ENCODE measurements around the gene MYO1F.
"Not testable (repeated sequence)": the region's sequence is repeated elsewhere in the genome, so short reads cannot be mapped to it uniquely, and the experiment has no call there.

The MYO1F gene

GRCh38 chr19:8558325-8558724, 18.9 kb downstream of the MYO1F start:
- Histone ChIP-seq H3K4me1 (ENCODE audit: control insufficient read depth, insufficient read depth, low read depth, low read length) (peaks cover 4% of the 10 kb centered on the region), H3K9ac (ENCODE audit: low read length) (no peak overlapping the region), H3K9me3 (ENCODE audit: control insufficient read depth, low read length) (no peaks in the 10 kb centered on the region), H3K36me3 (ENCODE audit: control insufficient read depth in 1 of 2, insufficient read depth in 2 of 2, low read depth in 1 of 2, low read length in 2 of 2) (no peaks in the 10 kb centered on the region), H4K91ac (ENCODE audit: low read length) (no peak overlapping the region), H3K4me2 (ENCODE audit: low read length, poor library complexity, severe bottlenecking) (no peak overlapping the region), H3K18ac (ENCODE audit: low read depth in 1 of 2, low read length in 2 of 2) (no peak overlapping the region), H3K27me3 (ENCODE audit: control insufficient read depth in 1 of 2, insufficient read depth in 1 of 2, low read length in 2 of 2) (peaks cover 0 to 3% of the 10 kb centered on the region in 2 experiments), H3K27ac (ENCODE audit: low read length, poor library complexity, severe bottlenecking) (no peak overlapping the region), H3K4ac (ENCODE audit: low read depth in 1 of 2, low read length in 2 of 2) (no peak overlapping the region), H3K23ac (ENCODE audit: low read length in 2 of 2) (no peak overlapping the region), H2BK15ac (ENCODE audit: low read depth, poor library complexity, severe bottlenecking) (no peak overlapping the region), H4K8ac (ENCODE audit: low read length) (no peak overlapping the region), H3K14ac (ENCODE audit: low read length in 2 of 2) (no peak overlapping the region), H2AK5ac (ENCODE audit: low read length, severe bottlenecking) (no peak overlapping the region), H3K79me1 (replicated peaks; ENCODE audit: low read length, poor library complexity, severe bottlenecking) (no peaks in the 10 kb centered on the region), H2BK120ac (ENCODE audit: low read depth, low read length) (no peak overlapping the region), H3K4me3 (ENCODE audit: insufficient read depth in 1 of 2, low read depth in 1 of 2, low read length in 2 of 2) (no peak overlapping the region), H2BK5ac (ENCODE audit: low read depth, low read length, poor library complexity, severe bottlenecking) (no peak overlapping the region), H2BK12ac (ENCODE audit: low read length in 2 of 2) (no peak overlapping the region), H2AFZ (ENCODE audit: low read depth, low read length) (no peak overlapping the region)
- no peak for DNase-seq
- 94% methylated on average over 2 of the region's 2 CpGs for WGBS

- Histone ChIP-seq H2BK12ac (ENCODE audit: low read length in 2 of 2) (no peak overlapping the region), H3K4me3 (ENCODE audit: insufficient read depth in 1 of 2, low read depth in 1 of 2, low read length in 2 of 2) (no peak overlapping the region), H3K4me1 (ENCODE audit: control insufficient read depth, insufficient read depth, low read depth, low read length) (peaks cover 4% of the 10 kb centered on the region), H4K8ac (ENCODE audit: low read length) (no peak overlapping the region), H4K91ac (ENCODE audit: low read length) (no peak overlapping the region), H3K23ac (ENCODE audit: low read length in 2 of 2) (no peak overlapping the region), H3K4me2 (ENCODE audit: low read length, poor library complexity, severe bottlenecking) (no peak overlapping the region), H2AK5ac (ENCODE audit: low read length, severe bottlenecking) (no peak overlapping the region), H3K27ac (ENCODE audit: low read length, poor library complexity, severe bottlenecking) (no peak overlapping the region), H2AFZ (ENCODE audit: low read depth, low read length) (no peak overlapping the region), H3K9ac (ENCODE audit: low read length) (no peak overlapping the region), H3K18ac (ENCODE audit: low read depth in 1 of 2, low read length in 2 of 2) (no peak overlapping the region), H2BK5ac (ENCODE audit: low read depth, low read length, poor library complexity, severe bottlenecking) (no peak overlapping the region), H2BK120ac (ENCODE audit: low read depth, low read length) (no peak overlapping the region), H3K14ac (ENCODE audit: low read length in 2 of 2) (no peak overlapping the region), H2BK15ac (ENCODE audit: low read depth, poor library complexity, severe bottlenecking) (no peak overlapping the region), H3K27me3 (ENCODE audit: control insufficient read depth in 1 of 2, insufficient read depth in 1 of 2, low read length in 2 of 2) (peaks cover 0 to 3% of the 10 kb centered on the region in 2 experiments), H3K79me1 (replicated peaks; ENCODE audit: low read length, poor library complexity, severe bottlenecking) (no peaks in the 10 kb centered on the region), H3K9me3 (ENCODE audit: control insufficient read depth, low read length) (no peaks in the 10 kb centered on the region), H3K36me3 (ENCODE audit: control insufficient read depth in 1 of 2, insufficient read depth in 2 of 2, low read depth in 1 of 2, low read length in 2 of 2) (no peaks in the 10 kb centered on the region), H3K4ac (ENCODE audit: low read depth in 1 of 2, low read length in 2 of 2) (no peak overlapping the region)
- no peak for DNase-seq
- WGBS = 82% methylated on average over 6 of the region's 6 CpGs
Observed at GRCh38 chr19:8557642-8558238, 19.5 kb downstream of the MYO1F start.

GRCh38 chr19:8553729-8554128, 23.5 kb downstream of the MYO1F start:
- not testable (repeated sequence) for H3K23ac ChIP-seq (ENCODE audit: low read length in 2 of 2); H2BK15ac ChIP-seq (ENCODE audit: low read depth, poor library complexity, severe bottlenecking); H2BK120ac ChIP-seq (ENCODE audit: low read depth, low read length); H2BK5ac ChIP-seq (ENCODE audit: low read depth, low read length, poor library complexity, severe bottlenecking); H3K79me1 ChIP-seq (replicated peaks; ENCODE audit: low read length, poor library complexity, severe bottlenecking); H3K18ac ChIP-seq (ENCODE audit: low read depth in 1 of 2, low read length in 2 of 2); H4K8ac ChIP-seq (ENCODE audit: low read length); H3K27ac ChIP-seq (ENCODE audit: low read length, poor library complexity, severe bottlenecking); H3K4me3 ChIP-seq (ENCODE audit: insufficient read depth in 1 of 2, low read depth in 1 of 2, low read length in 2 of 2); H3K14ac ChIP-seq (ENCODE audit: low read length in 2 of 2); H2AK5ac ChIP-seq (ENCODE audit: low read length, severe bottlenecking); H3K4ac ChIP-seq (ENCODE audit: low read depth in 1 of 2, low read length in 2 of 2); H2BK12ac ChIP-seq (ENCODE audit: low read length in 2 of 2); H2AFZ ChIP-seq (ENCODE audit: low read depth, low read length); H3K4me1 ChIP-seq (ENCODE audit: control insufficient read depth, insufficient read depth, low read depth, low read length); H3K27me3 ChIP-seq (ENCODE audit: control insufficient read depth in 1 of 2, insufficient read depth in 1 of 2, low read length in 2 of 2); DNase-seq; H3K9ac ChIP-seq (ENCODE audit: low read length); H3K9me3 ChIP-seq (ENCODE audit: control insufficient read depth, low read length); H4K91ac ChIP-seq (ENCODE audit: low read length); H3K4me2 ChIP-seq (ENCODE audit: low read length, poor library complexity, severe bottlenecking)
- peaks cover 10 to 11% of the 10 kb centered on the region in 2 experiments for H3K36me3 ChIP-seq (ENCODE audit: control insufficient read depth in 1 of 2, insufficient read depth in 2 of 2, low read depth in 1 of 2, low read length in 2 of 2)
- WGBS = 95% methylated on average over 5 of the region's 7 CpGs

- peaks cover 0 to 3% of the 10 kb centered on the region in 2 experiments for H3K27me3 ChIP-seq (ENCODE audit: control insufficient read depth in 1 of 2, insufficient read depth in 1 of 2, low read length in 2 of 2)
- 85% methylated on average over 10 of the region's 10 CpGs for WGBS
- no peak overlapping the region for H2BK120ac ChIP-seq (ENCODE audit: low read depth, low read length)
- no peak overlapping the region for H3K4me3 ChIP-seq (ENCODE audit: insufficient read depth in 1 of 2, low read depth in 1 of 2, low read length in 2 of 2)
- no peak overlapping the region for H3K9ac ChIP-seq (ENCODE audit: low read length)
- no peak overlapping the region for H2AFZ ChIP-seq (ENCODE audit: low read depth, low read length)
- peak overlapping the region; percentile 16 for H4K8ac ChIP-seq (ENCODE audit: low read length)
- no peak overlapping the region for H2BK12ac ChIP-seq (ENCODE audit: low read length in 2 of 2)
- peaks cover 10 to 15% of the 10 kb centered on the region in 2 experiments for H3K36me3 ChIP-seq (ENCODE audit: control insufficient read depth in 1 of 2, insufficient read depth in 2 of 2, low read depth in 1 of 2, low read length in 2 of 2)
- no peak overlapping the region for H3K4me2 ChIP-seq (ENCODE audit: low read length, poor library complexity, severe bottlenecking)
- H3K4me1 ChIP-seq (ENCODE audit: control insufficient read depth, insufficient read depth, low read depth, low read length) = no peaks in the 10 kb centered on the region
- peak overlapping the region; percentile 64 for H4K91ac ChIP-seq (ENCODE audit: low read length)
- no peak overlapping the region for H3K14ac ChIP-seq (ENCODE audit: low read length in 2 of 2)
- no peak overlapping the region for H3K23ac ChIP-seq (ENCODE audit: low read length in 2 of 2)
- H3K18ac ChIP-seq (ENCODE audit: low read depth in 1 of 2, low read length in 2 of 2) = no peak overlapping the region
- no peak overlapping the region for H3K4ac ChIP-seq (ENCODE audit: low read depth in 1 of 2, low read length in 2 of 2)
- no peak overlapping the region for H2AK5ac ChIP-seq (ENCODE audit: low read length, severe bottlenecking)
- H3K9me3 ChIP-seq (ENCODE audit: control insufficient read depth, low read length) = no peaks in the 10 kb centered on the region
- no peak overlapping the region for H3K27ac ChIP-seq (ENCODE audit: low read length, poor library complexity, severe bottlenecking)
- no peak overlapping the region for H2BK5ac ChIP-seq (ENCODE audit: low read depth, low read length, poor library complexity, severe bottlenecking)
- H2BK15ac ChIP-seq (ENCODE audit: low read depth, poor library complexity, severe bottlenecking) = no peak overlapping the region
- H3K79me1 ChIP-seq (replicated peaks; ENCODE audit: low read length, poor library complexity, severe bottlenecking) = no peaks in the 10 kb centered on the region
- no peak for DNase-seq
Observed at GRCh38 chr19:8552810-8553209, 24.4 kb downstream of the MYO1F start.
